GM12891 (cell line): ENCODE data around the gene SV2C.

Source experiments
- DNase-seq: peaks from one replicate; pipeline ENCODE4 v3.0.0; 2011; ENCODE audit warnings: low spot score; ENCODE audit not compliant: insufficient read length
- FAIRE-seq: peaks from 2 replicates; lab custom pipeline; 2011; peaks lifted over from hg19 to GRCh38; lab: Jason Lieb, UNC
- PAX5 ChIP-seq: IDR thresholded peaks from 2 replicates; pipeline ENCODE4 v1.6.1; 2011; ENCODE audit warnings: low read length, moderate library complexity, mild to moderate bottlenecking; ENCODE audit not compliant: insufficient read depth, severe bottlenecking
- POLR2A ChIP-seq: IDR thresholded peaks from 2 replicates; pipeline ENCODE4 v1.6.1; 2011; ENCODE audit warnings: low read depth, low read length, control low read depth
- POLR2AphosphoS5 ChIP-seq: IDR thresholded peaks from 2 replicates; pipeline ENCODE4 v1.6.1; 2011; ENCODE audit warnings: low read depth, low read length, control low read depth
- POU2F2 ChIP-seq: IDR thresholded peaks from 2 replicates; pipeline ENCODE4 v1.6.1; 2011; ENCODE audit warnings: low read depth, mild to moderate bottlenecking, control low read depth, low read length, moderate library complexity
- SPI1 ChIP-seq: IDR thresholded peaks from 2 replicates; pipeline ENCODE4 v1.6.1; 2011; ENCODE audit warnings: low read depth, low read length, control low read depth
- TAF1 ChIP-seq: IDR thresholded peaks from 2 replicates; pipeline ENCODE4 v1.6.1; 2011; ENCODE audit warnings: low read depth, low read length, control low read depth

The SV2C gene

DNA sequence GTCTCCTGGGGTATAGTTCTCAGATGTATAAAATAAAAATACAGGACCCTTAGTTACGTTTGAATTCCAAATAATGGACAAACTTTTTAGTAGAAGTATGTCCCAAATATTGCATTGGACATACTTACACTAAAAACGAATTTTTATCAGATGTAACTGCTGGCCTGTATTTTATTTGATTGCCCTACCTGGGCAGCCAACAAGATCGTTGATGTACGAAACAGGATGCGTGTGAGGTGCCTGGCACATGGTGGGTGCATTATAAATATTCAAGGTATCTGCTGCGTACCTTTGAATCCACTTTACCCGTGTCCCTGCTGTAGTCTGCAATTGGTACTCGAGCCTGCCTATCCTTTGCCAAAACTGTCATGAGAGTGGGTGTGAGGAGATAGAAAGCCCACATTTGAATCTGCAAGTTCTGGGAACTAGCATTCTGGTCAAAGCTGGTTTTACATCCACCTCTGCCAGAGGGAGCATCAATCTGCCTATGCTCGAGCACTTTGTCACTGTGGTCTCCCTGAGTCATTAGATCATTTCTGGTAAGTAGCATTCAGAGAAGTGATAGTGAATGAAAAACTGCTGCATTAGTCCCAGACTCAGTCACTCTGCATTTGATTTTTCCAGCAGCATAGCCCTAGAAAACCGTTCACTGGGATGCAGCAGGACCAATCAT is 186.2 kb downstream of the SV2C start:
- TF ChIP-seq POU2F2 = no peak
- DNase-seq = no peak
- peak; percentile 13 for FAIRE-seq

DNA sequence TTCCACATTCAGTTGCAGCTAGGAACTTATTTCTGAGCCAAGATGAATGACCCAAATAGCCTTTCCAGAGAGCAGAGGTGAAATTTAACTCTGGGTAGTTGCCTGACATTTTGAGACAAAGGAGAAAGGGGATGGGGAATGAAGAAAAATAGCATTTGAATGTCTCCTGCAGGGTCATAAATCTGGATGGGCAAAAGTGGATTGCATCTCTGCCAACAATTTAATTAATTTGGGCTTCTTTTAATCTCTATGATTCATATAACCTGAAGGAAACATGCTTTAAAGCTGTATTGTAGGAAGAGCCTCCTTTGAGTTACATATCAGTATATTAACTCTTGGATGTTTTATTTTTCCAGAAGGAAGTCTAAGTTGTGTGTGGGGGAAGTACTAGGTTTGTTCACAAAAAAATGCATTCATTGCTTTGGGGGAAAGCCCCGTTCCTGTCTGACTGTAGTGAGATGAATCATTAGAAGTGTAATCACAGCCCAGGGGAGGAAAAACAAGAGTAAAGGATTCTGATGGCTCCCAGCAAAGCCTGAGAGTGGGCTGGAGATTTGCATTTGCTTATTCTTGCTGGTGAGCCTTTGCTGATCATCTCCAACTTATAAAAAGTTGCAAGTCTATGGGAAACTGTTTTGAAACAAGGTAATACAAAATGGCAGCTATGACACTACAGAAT is 186.9 kb downstream of the SV2C start:
- TF ChIP-seq PAX5 (no peak), POU2F2 (peak; percentile 64; the same call in 1 of the 2 replicates)
- DNase-seq = no peak
- no peak for FAIRE-seq

GRCh38 chr5:76271836-76272235 is 188.7 kb downstream of the SV2C start:
- FAIRE-seq (no peak), DNase-seq (no peak)
- TF ChIP-seq POU2F2 (no peak), TAF1 (no peak), POLR2AphosphoS5 (no peak), SPI1 (no peak), PAX5 (no peak), POLR2A (no peak)

- FAIRE-seq = peak; percentile 31
- no peak for DNase-seq
- TF ChIP-seq TAF1 (no peak), SPI1 (no peak), POLR2AphosphoS5 (no peak), PAX5 (no peak), POLR2A (no peak), POU2F2 (no peak)
Measured at GRCh38 chr5:76273206-76273885, 190.2 kb downstream of the SV2C start.

DNA sequence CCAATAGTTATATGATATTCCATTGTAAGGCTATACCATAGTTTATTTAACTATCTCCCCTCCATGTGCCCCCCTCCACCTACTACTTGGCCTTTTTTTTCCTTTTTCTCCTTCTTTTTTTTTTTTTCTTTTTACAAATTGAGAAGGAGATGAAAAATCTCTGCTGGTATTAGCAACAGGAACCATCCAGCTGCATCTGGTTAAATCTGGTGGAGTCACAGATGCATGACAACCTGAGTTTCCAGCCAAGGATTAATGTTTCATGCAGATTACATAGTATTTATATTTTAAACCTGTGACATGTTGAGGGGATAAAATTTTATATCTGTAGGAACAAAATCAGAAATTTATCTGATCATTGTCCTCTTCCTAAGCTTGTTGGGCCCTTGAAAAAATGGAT is 191.4 kb downstream of the SV2C start:
- TF ChIP-seq TAF1 (no peak), POLR2A (no peak), POU2F2 (no peak), PAX5 (no peak), SPI1 (no peak), POLR2AphosphoS5 (no peak)
- FAIRE-seq (no peak), DNase-seq (no peak)

- DNase-seq (no peak), FAIRE-seq (no peak)
- TF ChIP-seq POLR2A (no peak), TAF1 (no peak), POLR2AphosphoS5 (no peak), PAX5 (no peak), SPI1 (no peak), POU2F2 (no peak)
Measured at GRCh38 chr5:76277736-76278135, 194.6 kb downstream of the SV2C start.

- TF ChIP-seq PAX5 (no peak), POU2F2 (no peak), POLR2A (no peak), SPI1 (no peak), POLR2AphosphoS5 (no peak), TAF1 (no peak)
Measured at GRCh38 chr5:76278261-76278789, 195.1 kb downstream of the SV2C start.

GRCh38 chr5:76280494-76280893 is 197.3 kb downstream of the SV2C start:
- TF ChIP-seq TAF1 = no peak
- no peak for TF ChIP-seq PAX5
- TF ChIP-seq SPI1 = no peak
- TF ChIP-seq POLR2A = no peak
- no peak for TF ChIP-seq POU2F2
- TF ChIP-seq POLR2AphosphoS5 = no peak
- DNase-seq (no peak), FAIRE-seq (no peak)

More at GRCh38 chr5:76278261-76278789, 195.1 kb downstream of the SV2C start:
- FAIRE-seq = no peak
- no peak for DNase-seq

DNA sequence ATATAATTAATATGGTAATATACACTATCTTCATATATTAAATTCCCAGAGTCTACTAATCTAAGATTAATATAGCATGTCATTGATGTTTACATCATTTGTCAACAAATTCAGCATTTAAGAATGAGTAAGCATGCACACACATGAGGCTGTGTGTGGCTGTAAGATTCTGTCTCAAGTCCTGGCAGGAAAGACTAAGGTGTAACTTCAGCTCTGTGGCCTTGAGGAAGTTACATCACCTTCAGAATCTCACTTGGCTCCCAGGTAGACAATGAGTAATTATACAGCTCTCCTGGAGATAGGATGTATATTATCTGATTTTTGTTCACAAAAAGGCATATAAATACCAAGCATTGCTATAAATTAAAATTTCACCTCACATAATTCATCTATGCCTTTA is 200.5 kb downstream of the SV2C start:
- DNase-seq (no peak), FAIRE-seq (no peak)
- TF ChIP-seq PAX5 = no peak
- TF ChIP-seq POLR2AphosphoS5 = no peak

DNA sequence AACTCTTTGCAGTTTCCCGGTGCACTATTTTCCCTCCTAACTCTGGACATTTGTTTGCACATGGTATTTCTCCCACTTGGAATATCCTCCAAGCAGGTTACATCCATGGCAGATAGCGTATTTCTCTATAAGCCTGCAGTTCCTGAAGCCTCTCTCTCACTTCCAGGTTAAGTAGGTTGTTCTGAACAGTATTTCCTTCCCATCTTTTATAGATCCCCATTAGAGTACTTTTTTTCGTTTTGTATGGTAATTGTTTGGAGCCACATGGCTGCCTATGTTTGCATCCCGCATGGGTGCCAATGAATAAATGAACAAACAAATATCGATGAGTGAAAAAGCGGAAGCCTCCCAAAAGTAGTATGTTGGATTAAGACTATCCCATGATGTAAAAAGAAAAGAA is 206.5 kb downstream of the SV2C start:
- FAIRE-seq (no peak), DNase-seq (no peak)
- TF ChIP-seq SPI1 (no peak), POLR2AphosphoS5 (no peak), POLR2A (no peak), TAF1 (no peak), PAX5 (no peak), POU2F2 (no peak)
